Glutamatergic neuron (in vitro differentiated cells): ENCODE results near the gene COPS3. TPM values are rescaled to one million over a fixed set of nuclear protein-coding genes. Genes with fewer than 3 reads are reported as not detected.
A peak's percentile ranks its signal among the peaks of the same experiment; 100 is the strongest.

Experiments
- DNase-seq: peaks from one replicate; pipeline ENCODE4 v3.0.0; 2022
- H3K27ac Mint-ChIP-seq: one replicate; pipeline ENCODE4 v1.8.0; 2020; ENCODE audit warnings: mild to moderate bottlenecking, mixed read lengths, inconsistent platforms; ENCODE audit not compliant: unreplicated experiment
- H3K27me3 Mint-ChIP-seq: one replicate; pipeline ENCODE4 v1.8.0; 2020; ENCODE audit warnings: mild to moderate bottlenecking, moderate library complexity, mixed read lengths, inconsistent platforms; ENCODE audit not compliant: unreplicated experiment
- H3K36me3 Mint-ChIP-seq: one replicate; pipeline ENCODE4 v1.8.0; 2020; ENCODE audit warnings: mild to moderate bottlenecking, mixed read lengths, inconsistent platforms; ENCODE audit not compliant: unreplicated experiment
- H3K4me1 Mint-ChIP-seq: one replicate; pipeline ENCODE4 v1.8.0; 2020; ENCODE audit warnings: mild to moderate bottlenecking, low read depth, mixed read lengths, inconsistent platforms; ENCODE audit not compliant: unreplicated experiment
- H3K4me3 Mint-ChIP-seq: one replicate; pipeline ENCODE4 v1.8.0; 2020; ENCODE audit warnings: mild to moderate bottlenecking, mixed read lengths, inconsistent platforms; ENCODE audit not compliant: unreplicated experiment
- H3K9me3 Mint-ChIP-seq: one replicate; pipeline ENCODE4 v1.8.0; 2020; ENCODE audit warnings: mild to moderate bottlenecking, moderate library complexity, mixed read lengths, inconsistent platforms; ENCODE audit not compliant: unreplicated experiment
- CTCF ChIP-seq: fragments of 200-600 bp; sonication (generic); IDR thresholded peaks from one replicate; pipeline ENCODE4 v1.5.0; 2021; ENCODE audit not compliant: partially characterized antibody, unreplicated experiment
- long read RNA-seq: library from polyadenylated mRNA; unstranded; transcript quantifications from one replicate; pipeline ENCODE4 v2.0.0, GENCODE V29; 2020; ENCODE audit not compliant: unreplicated experiment
- total RNA-seq: library from RNA; stranded (reverse); fragmentation: NEBNext Ultra II Directional; extraction: Animal tissue kit (Norgen Biotek cat#: 25700); gene quantifications from one replicate; pipeline ENCODE4 v1.2.1, GENCODE V29; 2021; ENCODE audit not compliant: unreplicated experiment

Gene COPS3
- 71.7 TPM for total RNA-seq
- long read RNA-seq, transcript COPS3-201 (12 exons, 1,641 nt): major isoform, 79 of 107 reads
- long read RNA-seq, partial matches to known transcripts: 0 of 107 reads
- long read RNA-seq, other reads (novel, unspliced or antisense): 24 of 107 reads

DNA sequence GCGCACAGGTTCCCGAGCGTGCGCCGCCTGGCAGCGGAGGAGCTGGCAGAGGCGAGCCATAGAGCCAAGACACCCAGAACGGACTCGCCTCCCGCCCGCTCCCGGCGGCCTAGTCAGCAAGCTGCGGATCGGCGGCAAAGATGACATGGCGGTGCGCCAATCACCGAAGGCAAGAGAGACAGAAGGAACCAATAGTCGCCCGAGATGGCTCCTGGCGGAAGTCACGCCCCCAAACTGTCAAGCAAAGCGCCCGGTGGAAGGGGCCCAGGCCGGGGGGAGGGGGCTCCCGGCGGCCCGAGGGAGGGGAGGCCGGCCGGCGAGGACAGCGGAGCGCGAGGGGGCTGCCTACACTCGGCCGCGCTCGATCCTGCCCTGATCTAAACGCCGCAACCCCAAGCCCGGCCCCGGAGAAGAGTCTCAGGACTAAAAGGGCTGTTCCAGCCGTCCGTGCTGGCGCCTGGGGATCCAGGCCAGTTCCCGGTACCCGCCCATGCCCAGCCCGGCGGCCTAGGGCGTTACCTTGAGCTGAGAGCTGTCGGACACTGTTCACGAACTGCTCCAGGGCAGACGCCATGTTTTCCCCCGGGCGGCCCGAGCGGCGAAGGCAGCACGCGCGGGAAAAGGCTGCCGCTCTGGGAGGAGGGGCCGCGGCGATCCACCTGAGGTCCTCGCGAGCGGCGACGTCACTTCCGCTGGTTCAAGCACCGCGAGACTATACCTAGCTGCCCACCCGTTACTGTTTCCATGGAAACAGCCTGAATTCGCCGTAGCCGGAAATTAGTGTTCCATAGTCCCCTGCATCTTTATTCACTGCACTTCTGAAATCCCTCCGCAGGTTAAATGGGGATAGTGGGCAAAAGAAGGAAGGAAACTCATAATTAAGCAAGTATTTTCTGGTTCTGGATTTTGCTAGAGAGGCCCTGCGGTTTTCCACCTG is at the start of gene COPS3:
TSS of gene COPS3 (minus strand) at position 634 of the 937 bp plus-strand sequence. CDS start at position 574, 60 bp downstream.
- TF ChIP-seq CTCF: no peak
- H3K27ac Mint-ChIP-seq: peak within 1 kb of the TSS; percentile 85
- H3K4me3 Mint-ChIP-seq: peak within 1 kb of the TSS; percentile 94
- peaks cover 3% of the 10 kb centered on the region for H3K4me1 Mint-ChIP-seq
- no peaks in the 10 kb centered on the region for H3K9me3 Mint-ChIP-seq
- peak; percentile 95 for DNase-seq
- no peaks in the 10 kb centered on the region for H3K36me3 Mint-ChIP-seq
- no peaks in the 10 kb centered on the region for H3K27me3 Mint-ChIP-seq

DNA sequence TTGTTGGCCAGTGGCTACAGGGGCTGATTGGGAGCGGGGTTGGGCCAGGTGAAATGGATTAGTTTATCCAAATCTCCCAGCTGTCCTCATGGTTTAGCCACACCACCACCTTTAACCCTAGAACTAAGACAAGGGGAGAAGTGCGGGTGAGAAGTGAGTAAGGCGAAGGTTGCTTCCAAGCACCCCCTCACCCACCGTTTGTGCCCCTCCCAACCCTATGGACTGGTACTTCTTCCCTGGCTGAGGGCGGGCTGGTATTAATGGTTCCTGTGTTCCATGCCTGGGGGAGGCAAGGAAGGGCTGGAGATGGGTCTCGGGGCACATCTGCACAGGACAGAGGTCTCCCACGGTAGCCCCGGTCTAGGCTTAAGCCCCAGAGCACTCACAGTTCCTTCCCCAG is 47.2 kb upstream of the COPS3 start:
- H3K4me1 Mint-ChIP-seq: no peaks in the 10 kb centered on the region
- no peaks in the 10 kb centered on the region for H3K9me3 Mint-ChIP-seq
- no peak for DNase-seq
- no peaks in the 10 kb centered on the region for H3K36me3 Mint-ChIP-seq
- peaks cover 7% of the 10 kb centered on the region for H3K27me3 Mint-ChIP-seq
- no peak overlapping the region for H3K27ac Mint-ChIP-seq
- TF ChIP-seq CTCF: no peak
- H3K4me3 Mint-ChIP-seq: no peak overlapping the region

- DNase-seq: no peak
- H3K4me3 Mint-ChIP-seq: no peak overlapping the region
- H3K9me3 Mint-ChIP-seq: no peaks in the 10 kb centered on the region
- no peak overlapping the region for H3K27ac Mint-ChIP-seq
- H3K27me3 Mint-ChIP-seq: peaks cover 7% of the 10 kb centered on the region
- H3K4me1 Mint-ChIP-seq: no peaks in the 10 kb centered on the region
- no peaks in the 10 kb centered on the region for H3K36me3 Mint-ChIP-seq
- no peak for TF ChIP-seq CTCF
These were observed 45.3 kb upstream of the COPS3 start for GRCh38 chr17:17326275-17326875.

DNA sequence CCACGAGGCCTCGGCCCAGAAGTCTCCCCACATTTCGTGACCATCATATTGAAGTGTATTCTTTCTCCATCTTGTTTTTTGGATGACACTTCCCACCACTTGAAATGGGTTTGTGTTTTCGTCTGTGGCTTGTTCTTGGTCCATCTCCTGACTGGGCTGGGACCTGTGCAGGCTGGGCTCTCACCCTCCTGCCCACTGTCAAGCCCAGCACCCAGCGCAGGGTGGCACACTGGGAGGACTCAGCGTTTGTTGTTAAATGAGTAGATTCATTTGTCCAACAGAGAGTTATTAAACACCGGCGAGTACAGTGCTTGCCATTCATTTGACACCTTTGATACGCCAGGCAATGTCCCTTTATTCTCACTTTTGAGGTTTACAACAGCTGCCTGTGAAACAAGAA is 44.8 kb upstream of the COPS3 start:
- no peak for TF ChIP-seq CTCF
- H3K36me3 Mint-ChIP-seq: no peaks in the 10 kb centered on the region
- no peaks in the 10 kb centered on the region for H3K9me3 Mint-ChIP-seq
- no peak overlapping the region for H3K4me3 Mint-ChIP-seq
- no peaks in the 10 kb centered on the region for H3K4me1 Mint-ChIP-seq
- peaks cover 7% of the 10 kb centered on the region for H3K27me3 Mint-ChIP-seq
- no peak for DNase-seq
- no peak overlapping the region for H3K27ac Mint-ChIP-seq
